ENCODE measurements around the gene DZIP1.

DNA sequence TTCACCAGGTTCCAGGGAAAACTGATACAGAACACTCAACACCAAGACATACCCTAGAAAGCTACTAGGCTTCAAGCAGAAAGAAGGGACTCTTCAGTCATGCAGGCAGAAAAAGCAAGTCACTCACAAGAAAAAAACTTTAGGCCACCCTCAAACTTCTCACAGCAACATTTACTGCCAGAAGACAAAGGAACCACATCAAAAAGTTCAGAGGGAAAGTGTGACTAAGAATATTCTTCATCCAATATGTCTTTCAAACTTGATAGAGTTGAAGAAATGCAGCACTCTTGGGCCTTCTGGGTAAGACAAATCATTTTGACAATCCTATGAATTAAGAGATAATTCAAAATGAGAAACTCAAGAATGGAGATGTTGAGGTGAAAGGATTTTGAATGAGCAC, 7.7 kb downstream of the DZIP1 start:
- TF ChIP-seq CTCF (IDR thresholded peaks at IDR 0.05) (no peak), POLR2A (IDR thresholded peaks at IDR 0.05) (no peak)

Data from adrenal gland (tissue), 5 donors.